Fibroblast of lung (primary cell): Measurements from ENCODE around the gene SPP1.

Source experiments
- CTCF ChIP-seq, 2 donors: IDR thresholded peaks in 1 of 2; conservative IDR thresholded peaks in 1 of 2; 1 replicate in 1 of 2; 2 replicates in 1 of 2; pipeline ENCODE4 v1.5.1; 2011 to 2012; ENCODE audit warnings: low read length in 2 of 2, control low read depth in 1 of 2, inconsistent platforms in 1 of 2, low read depth in 1 of 2, mild to moderate bottlenecking in 1 of 2
- EZH2 ChIP-seq: IDR thresholded peaks from 2 replicates; pipeline ENCODE4 v1.5.1; 2012; ENCODE audit warnings: low read length, control low read depth, mild to moderate bottlenecking; ENCODE audit errors: missing control alignments

- TF ChIP-seq CTCF (conservative IDR thresholded peaks at IDR 0.05 in 1 of 2, IDR thresholded peaks at IDR 0.05 in 1 of 2; ENCODE audit: low read depth in 1 of 2, low read length in 2 of 2), result no peak
- TF ChIP-seq EZH2, result no peak
These were observed 10.3 kb downstream of the SPP1 start for GRCh38 chr4:87985887-87986200.
